ENCODE data around the gene EML1.

- TF ChIP-seq CTCF (IDR thresholded peaks at IDR 0.05), result no peak
- no peak for TF ChIP-seq POLR2A (IDR thresholded peaks at IDR 0.05)
Observed at GRCh38 chr14:99990268-99991170, 197.3 kb downstream of the EML1 start.

All from body of pancreas (tissue), 4 donors.